Activated T-helper 2 cell treated with anti-CD3 and anti-CD28 coated beads, Interferon-gamma antibody, Interleukin-2, Interleukin-4, amounts not matched to agents 10 μg/mL and 5 μg/mL and 100 μg/mL, durations not matched to agents 14 hours and 24 hours and 36 hours (primary cell): ENCODE data around the gene METTL27. TPM values are rescaled to one million over a fixed set of nuclear protein-coding genes. Genes with fewer than 3 reads are reported as not detected.
"Not testable (repeated sequence)": the region's sequence is repeated elsewhere in the genome, so short reads cannot be mapped to it uniquely, and the experiment has no call there.

Experiments
- DNase-seq: peaks from one replicate; pipeline ENCODE4 v3.0.0; 2021; ENCODE audit warnings: low spot score
- H3K27ac Mint-ChIP-seq: one replicate; pipeline ENCODE4 v1.8.0; 2021; ENCODE audit warnings: mixed read lengths
- H3K27me3 Mint-ChIP-seq: one replicate; pipeline ENCODE4 v1.8.0; 2021; ENCODE audit warnings: low read depth, mixed read lengths
- H3K36me3 Mint-ChIP-seq: one replicate; pipeline ENCODE4 v1.8.0; 2021; ENCODE audit warnings: low read depth, mixed read lengths
- H3K4me1 Mint-ChIP-seq: one replicate; pipeline ENCODE4 v1.8.0; 2021; ENCODE audit warnings: low read depth, mixed read lengths
- H3K4me3 Mint-ChIP-seq: one replicate; pipeline ENCODE4 v1.8.0; 2021; ENCODE audit warnings: low read depth, mild to moderate bottlenecking, moderate library complexity, mixed read lengths
- H3K9me3 Mint-ChIP-seq: one replicate; pipeline ENCODE4 v1.8.0; 2021; ENCODE audit warnings: mixed read lengths
- intact Hi-C: fragments of 100-400 bp; cut with micrococcal nuclease; formaldehyde crosslinking; loops from one replicate; pipeline ENCODE4 v1.15.1; 2023
- total RNA-seq: library from RNA; stranded (reverse); gene quantifications from 2 replicates; pipeline ENCODE4 v1.2.3, GENCODE V29; 2022

Gene METTL27
- total RNA-seq, 1 donor from 2014 or later = 0.94 TPM

DNA sequence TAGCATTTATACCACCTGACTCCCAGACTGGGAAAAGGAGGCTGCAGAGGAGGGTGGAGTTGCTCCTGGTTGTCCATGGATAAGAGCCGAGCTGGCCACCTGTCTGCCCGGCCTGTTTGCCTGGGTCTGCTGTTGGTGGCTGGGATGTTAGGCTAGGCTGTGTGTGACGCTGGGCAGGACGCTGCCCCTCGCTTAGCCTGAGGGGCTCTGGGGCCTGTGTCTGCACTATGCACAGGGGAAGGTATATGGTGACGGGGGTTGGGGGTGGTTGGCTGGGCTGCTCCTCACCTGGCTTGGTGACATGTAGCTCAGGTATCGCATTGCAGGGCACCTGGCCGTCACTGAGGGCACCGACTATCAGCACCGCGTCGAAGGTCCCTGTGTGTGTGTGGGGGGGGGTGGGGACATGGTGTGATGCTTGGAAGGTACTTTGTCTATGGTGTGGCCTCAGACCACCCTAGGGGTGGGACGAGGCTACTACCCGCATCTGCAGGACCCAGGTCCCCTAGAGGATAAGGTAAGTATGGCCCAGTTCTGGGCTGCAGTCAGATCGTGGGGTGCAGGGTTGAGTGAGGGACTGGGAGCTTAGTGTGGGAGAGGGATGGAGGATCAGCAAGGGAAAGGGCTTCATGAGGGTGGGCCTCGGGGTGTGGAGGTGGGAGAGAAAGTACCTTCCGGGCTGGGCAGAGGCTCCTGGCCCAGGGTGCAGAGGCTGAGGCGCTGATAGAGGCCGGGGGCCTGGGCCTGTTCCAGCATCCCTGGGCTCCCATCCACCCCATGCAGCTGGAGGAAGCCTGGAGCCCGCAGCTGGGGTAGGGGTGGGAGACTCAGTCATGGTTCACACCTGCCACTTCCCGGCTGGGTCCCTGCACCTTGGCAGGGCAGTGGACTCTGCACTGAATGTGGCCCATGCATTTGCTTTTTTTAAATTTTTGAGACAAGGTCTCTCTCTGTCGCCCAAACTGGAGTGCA, 2.3 kb downstream of the METTL27 start:
- Mint-ChIP-seq H3K36me3 (no peaks in the 10 kb centered on the region), H3K4me3 (no peak overlapping the region), H3K27me3 (peaks cover 4% of the 10 kb centered on the region), H3K4me1 (peaks cover 8% of the 10 kb centered on the region), H3K27ac (no peak overlapping the region), H3K9me3 (no peaks in the 10 kb centered on the region)
- intact Hi-C loops = no loop called here
- DNase-seq = no peak

DNA sequence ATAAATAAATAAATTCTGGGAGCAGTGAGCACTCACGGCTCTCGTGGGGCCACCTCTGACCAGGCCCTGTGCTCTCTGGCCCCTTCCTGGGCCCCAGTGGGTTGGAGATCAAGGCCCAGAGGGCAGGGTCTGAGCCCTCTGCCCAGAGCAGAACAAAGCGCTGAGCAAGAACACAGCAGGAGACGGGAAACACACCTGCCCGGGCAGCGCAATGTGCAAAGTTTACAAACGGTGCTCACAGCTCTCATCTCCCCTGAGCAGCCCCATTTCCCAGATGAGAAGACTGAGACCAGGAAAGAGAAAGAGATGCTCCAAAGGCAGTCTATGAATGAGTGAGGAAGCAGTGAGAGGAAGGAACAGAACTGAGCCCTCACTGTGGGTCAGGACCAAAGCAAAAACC, 3.0 kb downstream of the METTL27 start:
- no peak for DNase-seq
- H3K4me1 Mint-ChIP-seq = peaks cover 8% of the 10 kb centered on the region
- H3K27me3 Mint-ChIP-seq = peaks cover 4% of the 10 kb centered on the region
- H3K27ac Mint-ChIP-seq = no peak overlapping the region
- no peaks in the 10 kb centered on the region for H3K9me3 Mint-ChIP-seq
- H3K36me3 Mint-ChIP-seq = no peaks in the 10 kb centered on the region
- intact Hi-C loops = no loop called here
- H3K4me3 Mint-ChIP-seq = no peak overlapping the region

DNA sequence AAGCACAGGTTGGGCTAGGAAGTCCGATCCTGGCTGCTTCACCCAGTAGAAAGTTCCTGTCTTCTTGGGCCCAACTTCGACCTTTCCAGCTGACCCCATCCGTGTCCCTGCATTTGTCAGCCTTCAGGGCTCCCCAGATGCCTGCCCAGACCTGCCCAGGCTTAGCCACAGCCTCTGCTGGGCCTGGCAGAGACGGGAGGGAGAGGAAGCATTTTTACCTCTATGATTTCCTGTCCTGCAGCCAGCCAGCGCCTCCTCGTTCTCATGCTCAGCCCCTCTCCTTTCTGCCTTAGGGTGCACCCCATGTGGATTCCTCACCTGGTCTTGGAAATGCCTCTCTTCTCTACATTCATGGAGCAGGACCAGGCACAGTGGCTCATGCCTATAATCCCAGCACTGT, 3.7 kb downstream of the METTL27 start:
- Mint-ChIP-seq H3K36me3 (no peaks in the 10 kb centered on the region), H3K27ac (no peak overlapping the region), H3K27me3 (peaks cover under 1% of the 10 kb centered on the region), H3K4me1 (peaks cover 4% of the 10 kb centered on the region), H3K4me3 (no peak overlapping the region), H3K9me3 (no peaks in the 10 kb centered on the region)
- DNase-seq = no peak
- intact Hi-C loops = no loop called here

DNA sequence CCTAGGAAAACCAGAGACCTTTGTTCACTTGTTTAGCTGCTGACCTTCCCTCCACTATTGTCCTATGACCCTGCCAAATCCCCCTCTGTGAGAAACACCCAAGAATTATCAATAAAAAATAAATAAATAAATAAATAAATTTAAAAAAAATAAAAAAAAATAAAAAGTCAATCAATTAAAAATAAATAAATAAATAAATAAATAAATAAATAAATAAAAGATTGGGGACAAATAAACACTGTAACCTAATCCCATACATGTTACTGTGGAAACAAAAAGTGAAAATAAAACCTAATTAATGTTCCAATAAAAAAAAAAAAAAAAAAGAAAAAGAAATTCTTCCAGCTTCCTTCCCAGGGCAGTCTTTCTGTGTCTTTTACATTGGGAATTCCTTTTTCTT, 5.1 kb downstream of the METTL27 start:
- H3K36me3 Mint-ChIP-seq, DNase-seq, H3K27ac Mint-ChIP-seq, H3K4me3 Mint-ChIP-seq, H3K27me3 Mint-ChIP-seq, intact Hi-C loops, H3K4me1 Mint-ChIP-seq, H3K9me3 Mint-ChIP-seq: not testable (repeated sequence)

DNA sequence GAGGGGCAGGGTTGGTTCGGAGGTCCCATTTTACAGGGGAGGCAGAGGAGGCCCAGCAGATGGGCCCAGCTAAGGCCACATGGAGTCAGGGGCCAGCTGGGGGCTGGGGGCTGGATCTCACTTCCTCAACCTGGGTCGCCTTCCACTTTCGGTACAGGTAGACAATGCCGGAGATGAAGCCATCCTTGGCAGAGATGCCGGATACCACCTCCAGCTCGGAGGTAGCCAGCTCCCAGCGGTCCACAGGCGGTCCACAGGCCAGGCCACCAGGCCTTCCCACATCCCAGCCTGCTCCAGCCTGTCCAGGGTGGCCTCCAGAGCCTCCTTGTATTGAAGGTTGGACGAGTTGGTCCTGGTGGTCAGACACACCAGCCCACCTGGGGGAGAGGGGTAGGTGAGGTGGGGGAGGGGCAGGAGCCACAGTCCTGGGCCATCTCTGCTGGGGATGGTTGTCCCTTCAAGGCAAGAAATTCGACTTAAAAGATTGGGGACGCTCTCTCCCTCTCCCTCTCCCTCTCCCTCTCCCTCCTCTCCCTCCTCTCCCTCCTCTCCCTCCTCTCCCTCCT, 7.6 kb downstream of the METTL27 start:
- Mint-ChIP-seq H3K27me3 (no peaks in the 10 kb centered on the region), H3K4me1 (peaks cover 4% of the 10 kb centered on the region), H3K36me3 (no peaks in the 10 kb centered on the region), H3K9me3 (no peaks in the 10 kb centered on the region), H3K27ac (no peak overlapping the region), H3K4me3 (no peak overlapping the region)
- no peak for DNase-seq
- intact Hi-C loops = no loop called here

DNA sequence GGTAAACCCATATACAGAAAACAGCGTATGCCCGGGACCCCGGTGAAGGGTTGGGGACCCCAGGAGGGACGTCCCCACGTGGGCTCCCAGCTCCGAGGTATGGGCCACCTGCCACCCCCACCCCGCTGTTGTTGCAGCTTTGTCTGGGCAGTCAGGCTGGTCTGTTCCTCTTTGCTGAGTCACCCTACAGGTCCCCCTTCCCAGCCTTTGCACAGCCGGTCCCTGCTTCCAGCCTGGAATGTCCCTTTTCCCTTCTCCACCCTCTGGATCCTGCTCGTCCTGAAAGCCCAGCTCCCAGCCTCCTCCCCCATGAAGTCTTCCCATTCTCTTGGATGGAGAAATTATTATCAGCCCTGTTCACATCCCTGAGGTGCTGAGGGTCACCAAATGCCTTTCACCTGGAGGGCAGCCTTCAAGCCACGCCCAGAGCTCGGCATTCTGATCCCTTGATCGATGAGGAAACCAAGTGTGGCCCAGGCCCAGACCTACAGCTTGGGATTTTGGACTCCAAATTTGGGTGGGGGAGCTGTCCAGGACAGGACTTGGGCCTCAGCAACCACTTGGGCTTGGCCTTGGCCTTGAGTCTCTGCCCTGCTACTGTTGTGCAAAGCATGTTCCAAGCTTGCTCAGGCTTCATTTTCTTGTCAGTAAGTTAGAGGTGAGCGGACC, 8.9 kb downstream of the METTL27 start:
- H3K4me1 Mint-ChIP-seq = peaks cover 7% of the 10 kb centered on the region
- H3K4me3 Mint-ChIP-seq = no peak overlapping the region
- DNase-seq = no peak
- H3K27ac Mint-ChIP-seq = no peak overlapping the region
- intact Hi-C loops = no loop called here
- H3K27me3 Mint-ChIP-seq = peaks cover 1% of the 10 kb centered on the region
- H3K9me3 Mint-ChIP-seq = no peaks in the 10 kb centered on the region
- no peaks in the 10 kb centered on the region for H3K36me3 Mint-ChIP-seq

DNA sequence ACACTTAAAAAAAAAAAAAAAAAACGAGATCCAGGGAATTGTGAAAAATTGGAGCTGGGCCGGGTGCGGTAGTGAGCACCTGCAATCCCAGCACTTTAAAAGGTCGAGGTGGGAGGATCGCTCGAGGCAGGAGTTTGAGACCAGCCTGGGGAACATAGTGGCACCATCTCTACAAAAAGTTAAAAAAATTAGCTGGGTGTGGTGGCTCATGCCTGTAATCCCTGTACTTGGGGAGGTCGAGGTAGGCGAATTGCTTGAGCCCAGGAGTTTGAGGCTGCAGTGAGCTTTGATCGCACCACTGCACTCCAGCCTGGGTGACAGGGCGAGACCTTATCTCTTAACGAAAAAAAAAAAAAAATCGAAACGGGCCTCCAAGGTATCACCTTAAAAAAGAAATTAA, 9.5 kb downstream of the METTL27 start:
- H3K4me1 Mint-ChIP-seq = peaks cover 7% of the 10 kb centered on the region
- H3K27ac Mint-ChIP-seq = no peak overlapping the region
- no peak for DNase-seq
- intact Hi-C loops = no loop called here
- no peaks in the 10 kb centered on the region for H3K36me3 Mint-ChIP-seq
- H3K27me3 Mint-ChIP-seq = peaks cover 1% of the 10 kb centered on the region
- H3K4me3 Mint-ChIP-seq = no peak overlapping the region
- no peaks in the 10 kb centered on the region for H3K9me3 Mint-ChIP-seq

DNA sequence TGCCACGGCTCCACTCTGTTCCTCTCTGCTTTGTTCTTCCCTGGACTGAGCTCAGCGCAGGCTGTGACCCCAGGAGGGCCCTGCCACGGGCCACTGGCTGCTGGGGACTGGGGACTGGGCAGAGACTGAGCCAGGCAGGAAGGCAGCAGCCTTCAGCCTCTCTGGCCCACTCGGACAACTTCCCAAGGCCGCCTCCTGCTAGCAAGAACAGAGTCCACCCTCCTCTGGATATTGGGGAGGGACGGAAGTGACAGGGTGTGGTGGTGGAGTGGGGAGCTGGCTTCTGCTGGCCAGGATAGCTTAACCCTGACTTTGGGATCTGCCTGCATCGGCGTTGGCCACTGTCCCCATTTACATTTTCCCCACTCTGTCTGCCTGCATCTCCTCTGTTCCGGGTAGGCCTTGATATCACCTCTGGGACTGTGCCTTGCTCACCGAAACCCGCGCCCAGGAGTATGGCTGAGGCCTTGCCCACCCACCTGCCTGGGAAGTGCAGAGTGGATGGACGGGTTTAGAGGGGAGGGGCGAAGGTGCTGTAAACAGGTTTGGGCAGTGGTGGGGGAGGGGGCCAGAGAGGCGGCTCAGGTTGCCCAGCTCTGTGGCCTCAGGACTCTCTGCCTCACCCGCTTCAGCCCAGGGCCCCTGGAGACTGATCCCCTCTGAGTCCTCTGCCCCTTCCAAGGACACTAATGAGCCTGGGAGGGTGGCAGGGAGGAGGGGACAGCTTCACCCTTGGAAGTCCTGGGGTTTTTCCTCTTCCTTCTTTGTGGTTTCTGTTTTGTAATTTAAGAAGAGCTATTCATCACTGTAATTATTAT, 10.3 kb downstream of the METTL27 start:
- H3K27ac Mint-ChIP-seq = no peak overlapping the region

DNA sequence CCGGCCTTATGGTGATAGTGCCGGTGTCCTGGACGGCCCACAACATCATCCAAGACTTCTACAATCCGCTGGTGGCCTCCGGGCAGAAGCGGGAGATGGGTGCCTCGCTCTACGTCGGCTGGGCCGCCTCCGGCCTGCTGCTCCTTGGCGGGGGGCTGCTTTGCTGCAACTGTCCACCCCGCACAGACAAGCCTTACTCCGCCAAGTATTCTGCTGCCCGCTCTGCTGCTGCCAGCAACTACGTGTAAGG, 10.8 kb downstream of the METTL27 start:
- Mint-ChIP-seq H3K4me3 (no peak overlapping the region), H3K9me3 (no peaks in the 10 kb centered on the region), H3K4me1 (peaks cover 15% of the 10 kb centered on the region), H3K36me3 (no peaks in the 10 kb centered on the region), H3K27ac (no peak overlapping the region), H3K27me3 (peaks cover 13% of the 10 kb centered on the region)
- DNase-seq = no peak
- intact Hi-C loops = no loop called here

More for the DNA sequence above, 10.3 kb downstream of the METTL27 start:
- H3K4me1 Mint-ChIP-seq = peaks cover 11% of the 10 kb centered on the region
- H3K4me3 Mint-ChIP-seq = no peak overlapping the region
- intact Hi-C loops = no loop called here
- H3K9me3 Mint-ChIP-seq = no peaks in the 10 kb centered on the region
- no peak for DNase-seq
- no peaks in the 10 kb centered on the region for H3K36me3 Mint-ChIP-seq
- H3K27me3 Mint-ChIP-seq = peaks cover 8% of the 10 kb centered on the region

DNA sequence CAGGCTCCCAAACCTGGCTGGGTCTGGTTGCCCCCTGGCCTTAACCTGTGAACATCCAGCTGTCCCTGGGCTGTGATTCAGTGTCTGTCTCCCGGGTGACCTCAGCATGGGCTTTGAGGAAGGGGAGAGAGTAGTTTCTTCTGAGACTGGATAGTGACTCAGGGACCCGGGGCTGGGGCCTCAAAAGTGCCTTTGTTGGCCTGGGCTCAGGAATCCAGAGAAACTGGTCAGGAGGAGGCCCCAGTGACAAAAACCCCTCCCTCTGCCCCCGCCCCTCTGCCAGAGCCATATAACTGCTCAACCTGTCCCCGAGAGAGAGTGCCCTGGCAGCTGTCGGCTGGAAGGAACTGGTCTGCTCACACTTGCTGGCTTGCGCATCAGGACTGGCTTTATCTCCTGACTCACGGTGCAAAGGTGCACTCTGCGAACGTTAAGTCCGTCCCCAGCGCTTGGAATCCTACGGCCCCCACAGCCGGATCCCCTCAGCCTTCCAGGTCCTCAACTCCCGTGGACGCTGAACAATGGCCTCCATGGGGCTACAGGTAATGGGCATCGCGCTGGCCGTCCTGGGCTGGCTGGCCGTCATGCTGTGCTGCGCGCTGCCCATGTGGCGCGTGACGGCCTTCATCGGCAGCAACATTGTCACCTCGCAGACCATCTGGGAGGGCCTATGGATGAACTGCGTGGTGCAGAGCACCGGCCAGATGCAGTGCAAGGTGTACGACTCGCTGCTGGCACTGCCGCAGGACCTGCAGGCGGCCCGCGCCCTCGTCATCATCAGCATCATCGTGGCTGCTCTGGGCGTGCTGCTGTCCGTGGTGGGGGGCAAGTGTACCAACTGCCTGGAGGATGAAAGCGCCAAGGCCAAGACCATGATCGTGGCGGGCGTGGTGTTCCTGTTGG, 11.4 kb downstream of the METTL27 start, which contains the start of gene CLDN4:
CLDN4 (plus strand) TSS at position 316 of the 903 bp plus-strand sequence; CDS start at position 522, 206 bp downstream.
- Mint-ChIP-seq H3K27me3 (peaks cover 16% of the 10 kb centered on the region), H3K4me3 (no peak within 1 kb of the TSS), H3K9me3 (no peaks in the 10 kb centered on the region), H3K36me3 (no peaks in the 10 kb centered on the region), H3K4me1 (peaks cover 16% of the 10 kb centered on the region), H3K27ac (no peak within 1 kb of the TSS)
- intact Hi-C loops = no loop called here
- no peak for DNase-seq

DNA sequence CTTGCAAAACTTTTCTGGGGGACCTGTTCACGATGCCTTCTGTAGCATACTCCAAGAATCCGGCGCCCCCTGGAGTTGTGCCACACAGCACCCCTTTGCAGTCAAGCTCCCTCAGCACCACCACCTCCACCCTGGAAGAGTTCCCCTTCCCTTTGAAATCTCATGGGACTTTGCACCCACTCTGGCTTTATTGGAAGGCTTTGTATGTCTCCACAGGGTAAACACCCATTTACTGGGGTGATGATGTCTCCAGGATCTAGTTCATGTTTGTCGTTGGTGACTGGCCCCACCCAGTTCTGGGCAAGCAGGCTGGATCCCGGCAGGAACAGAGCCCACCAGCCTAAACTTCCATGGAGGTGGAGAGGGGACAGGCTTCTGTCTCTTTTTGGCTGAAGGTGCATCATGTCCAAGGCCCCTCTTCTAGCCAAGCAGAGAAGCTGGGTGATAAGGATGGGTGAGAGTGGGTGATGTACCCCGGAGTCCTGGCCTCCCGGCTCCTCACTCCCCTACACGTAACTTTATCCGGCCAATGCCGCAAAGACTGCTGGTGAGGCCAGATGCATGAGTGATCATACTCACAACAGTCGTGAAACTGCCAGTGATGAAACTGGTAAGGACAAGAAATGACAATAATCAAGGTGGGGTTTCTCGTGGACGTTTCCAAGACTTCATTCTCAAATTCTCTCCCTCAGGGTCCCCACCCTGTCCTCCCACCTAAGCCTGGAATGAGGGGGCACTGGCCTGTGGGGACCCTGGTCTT, 12.2 kb downstream of the METTL27 start:
- Mint-ChIP-seq H3K36me3 (no peaks in the 10 kb centered on the region), H3K4me1 (peaks cover 16% of the 10 kb centered on the region), H3K4me3 (no peak overlapping the region), H3K27me3 (peaks cover 17% of the 10 kb centered on the region), H3K27ac (no peak overlapping the region), H3K9me3 (no peaks in the 10 kb centered on the region)
- DNase-seq = no peak
- intact Hi-C loops = no loop called here
